HG03442 (cell line): ENCODE results near the gene FUT7.
"Not testable (repeated sequence)": the region's sequence is repeated elsewhere in the genome, so short reads cannot be mapped to it uniquely, and the experiment has no call there.

Source experiments
- ATAC-seq: cut with Tn5 transposase; IDR thresholded peaks from one replicate; pipeline ENCODE4 v1.9.1; 2021; ENCODE audit warnings: mild to moderate bottlenecking, moderate library complexity; ENCODE audit not compliant: unreplicated experiment

Gene FUT7

DNA sequence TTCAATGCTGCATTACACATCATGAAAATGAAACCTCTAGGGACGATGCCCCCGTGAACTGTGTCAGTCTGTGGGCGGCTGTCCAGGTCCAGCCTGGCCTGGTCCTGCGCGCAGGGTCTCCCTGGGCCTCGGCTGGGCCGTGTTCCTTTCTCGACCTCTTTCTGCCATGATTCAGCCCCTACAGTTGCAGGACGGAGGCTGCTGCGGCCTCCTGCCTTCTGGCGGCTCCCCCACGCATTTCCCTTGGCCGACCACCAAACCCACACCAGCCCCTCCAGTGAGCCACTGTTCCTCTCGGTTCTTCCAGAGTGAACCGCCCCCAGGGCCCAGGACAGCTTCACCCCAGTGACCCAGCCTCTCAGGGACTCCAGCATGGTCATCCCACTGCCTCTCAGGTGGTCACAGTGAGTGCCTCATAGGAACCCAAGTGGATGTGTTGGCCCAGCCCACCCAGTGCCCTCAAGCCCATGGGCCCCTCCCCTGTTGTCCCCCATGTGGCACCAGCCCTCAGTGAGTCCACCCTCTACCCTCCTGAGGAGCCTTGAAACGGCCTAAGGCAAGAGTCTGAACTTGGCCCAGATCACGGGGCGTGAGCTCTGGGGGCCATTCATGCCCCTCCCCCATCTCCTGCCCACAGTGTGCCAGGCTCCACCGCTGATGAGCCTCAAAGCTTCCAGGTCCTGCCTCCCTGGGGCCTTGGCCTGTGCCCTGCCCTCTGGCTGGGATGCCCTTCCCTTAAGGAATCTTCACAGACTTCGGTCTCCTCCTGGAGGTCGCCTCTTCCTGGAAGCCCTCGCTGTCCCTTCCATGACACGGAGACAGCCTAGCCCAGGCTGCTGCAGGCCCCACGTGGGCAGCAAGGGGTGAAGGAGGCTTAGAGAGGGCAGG lies 25.5 kb downstream of the FUT7 start:
- ATAC-seq, result no peak

DNA sequence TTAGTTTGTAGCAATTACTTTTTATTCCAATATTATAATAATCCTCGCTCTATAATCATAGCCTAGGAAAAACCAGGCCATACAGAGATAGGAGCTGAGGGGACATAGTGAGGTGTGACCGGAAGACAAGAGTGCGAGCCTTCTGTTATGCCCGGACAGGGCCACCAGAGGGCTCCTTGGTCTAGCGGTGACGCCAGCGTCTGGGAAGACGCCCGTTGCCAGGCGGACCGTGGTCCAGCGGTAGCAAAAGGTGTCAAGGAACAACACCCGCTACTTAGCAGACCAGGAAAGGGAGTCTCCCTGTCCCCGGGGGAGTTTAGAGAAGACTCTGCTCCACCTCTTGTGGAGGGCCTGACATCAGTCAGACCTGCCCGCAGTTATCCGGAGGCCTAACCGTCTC lies 27.6 kb downstream of the FUT7 start:
- not testable (repeated sequence) for ATAC-seq

DNA sequence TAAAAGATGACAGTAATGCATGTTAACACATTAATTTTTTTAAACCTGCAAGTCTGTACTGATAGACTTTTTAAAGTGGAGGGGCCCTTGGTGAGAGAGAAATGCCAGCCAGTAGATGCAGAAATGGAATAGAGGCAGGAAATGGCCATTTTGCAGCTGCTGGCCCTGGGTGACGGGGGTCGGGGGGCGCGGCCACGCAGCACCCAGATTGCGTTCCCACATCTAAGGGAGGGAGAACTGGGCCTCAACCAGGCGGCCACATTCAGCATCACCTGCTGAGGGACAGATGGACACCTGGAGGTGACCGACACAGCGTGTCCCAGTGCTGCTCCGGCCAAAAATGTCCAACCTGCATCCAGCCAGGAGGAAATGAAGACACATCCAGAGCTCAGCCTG lies 29.2 kb downstream of the FUT7 start:
- no peak for ATAC-seq

DNA sequence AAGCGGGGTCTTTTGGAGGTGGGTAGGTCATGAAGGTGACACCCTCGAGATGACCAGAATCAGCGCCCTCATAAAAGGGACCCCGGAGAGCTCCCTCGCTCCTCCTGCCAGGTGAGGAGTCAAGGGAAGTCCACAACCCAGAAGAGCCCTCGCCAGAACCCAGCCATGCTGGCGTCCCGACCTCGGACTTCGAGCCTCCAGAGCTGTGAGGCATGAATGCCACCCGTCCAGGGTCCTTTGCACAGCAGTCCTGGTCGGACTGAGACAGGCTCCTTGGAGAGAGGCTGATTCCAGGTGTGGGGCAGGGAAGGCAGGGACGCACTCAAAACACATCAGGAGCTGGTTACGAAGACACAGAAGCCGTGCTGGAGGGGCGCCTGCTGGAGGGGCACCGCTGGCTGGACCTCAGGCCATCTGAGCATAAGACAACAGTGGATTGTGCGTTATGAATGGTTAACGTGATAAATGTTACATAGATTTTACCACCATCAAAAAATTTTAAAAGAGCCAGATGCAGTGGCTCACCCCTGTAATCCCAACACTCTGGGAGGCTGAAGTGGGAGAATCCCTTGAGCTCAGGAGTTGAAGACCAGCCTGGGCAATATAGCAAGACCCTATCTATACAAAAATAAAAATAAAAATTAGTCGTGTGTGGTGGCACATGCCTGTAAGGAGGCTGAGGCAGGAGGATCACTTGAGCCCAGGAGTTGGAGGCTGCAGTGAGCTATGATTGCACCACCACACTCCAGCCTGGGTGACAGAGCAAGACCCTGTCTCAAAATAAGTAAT lies 29.8 kb downstream of the FUT7 start:
- no peak for ATAC-seq

DNA sequence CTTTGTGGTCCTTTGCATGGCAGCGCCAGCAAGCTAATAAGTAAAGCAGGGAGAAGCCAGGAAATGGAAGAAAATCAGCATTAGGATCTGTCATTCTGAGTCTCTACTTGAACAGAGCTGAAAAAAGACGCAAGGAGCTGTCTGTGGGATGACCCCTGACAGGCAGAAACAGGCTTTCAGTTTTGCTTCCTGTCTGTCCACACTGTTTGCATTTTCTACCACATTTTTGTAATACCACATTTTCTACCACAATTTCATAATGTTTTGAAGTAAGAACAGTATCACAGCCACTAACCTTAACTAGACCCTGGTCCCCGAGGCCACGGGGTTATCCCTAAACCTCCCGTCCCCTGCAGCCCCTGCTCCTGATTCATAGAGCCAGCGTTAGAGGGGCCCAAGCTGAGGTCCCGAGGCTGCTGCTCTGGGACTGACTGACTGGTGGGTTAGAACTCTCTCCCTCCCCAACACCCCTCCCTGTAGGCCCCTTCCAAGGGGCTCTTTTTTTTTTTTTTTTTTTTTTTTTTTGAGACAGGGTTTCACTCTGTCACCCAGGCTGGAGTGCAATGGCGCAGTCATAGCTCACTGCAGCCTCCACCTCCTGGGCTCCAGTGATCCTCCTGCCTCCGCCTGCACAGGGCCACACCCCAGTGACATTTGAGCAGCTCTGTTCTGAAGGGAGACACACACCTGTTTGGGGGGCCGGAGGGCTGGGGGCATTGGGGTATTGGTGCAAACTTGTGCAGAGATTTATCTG lies 31.5 kb downstream of the FUT7 start:
- ATAC-seq, result no peak

DNA sequence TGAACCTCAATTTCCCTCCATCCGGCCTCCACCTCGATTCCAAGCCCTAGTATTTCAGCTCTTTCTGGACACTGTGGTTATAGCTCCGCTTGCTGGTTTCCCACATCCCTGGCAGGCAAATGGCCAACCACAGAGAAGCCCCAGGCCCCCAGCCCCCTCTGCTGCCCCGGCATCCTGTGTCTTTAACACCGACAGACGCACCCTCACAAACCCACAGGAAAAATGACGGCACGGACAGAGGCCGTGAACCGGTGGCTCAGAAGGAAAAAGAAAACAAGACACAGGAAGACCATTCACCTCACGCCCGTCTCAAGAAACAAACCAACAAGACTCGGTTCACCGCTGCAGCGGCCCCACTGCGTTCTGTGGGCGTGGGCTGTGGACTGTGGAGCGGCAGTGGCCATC lies 34.1 kb downstream of the FUT7 start:
- no peak for ATAC-seq

DNA sequence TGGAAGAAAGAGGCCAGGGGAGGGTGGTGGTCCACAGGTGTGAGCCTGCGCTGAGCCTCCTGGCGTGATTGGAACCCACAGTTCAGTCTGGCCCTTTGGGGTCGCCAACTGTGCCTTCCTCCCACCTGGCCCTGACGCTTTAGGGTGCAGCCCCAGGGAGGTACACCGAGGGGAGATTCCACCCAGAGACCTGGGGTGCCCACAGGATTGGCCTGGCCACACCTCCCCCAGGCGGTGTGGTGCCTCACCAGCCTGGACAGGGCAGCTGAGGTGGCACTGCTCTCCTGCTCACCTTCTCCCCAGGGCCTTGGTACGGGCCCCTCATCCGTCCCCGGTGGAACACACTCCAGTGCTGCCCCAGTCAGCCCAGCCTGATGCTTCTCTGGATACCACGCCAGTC lies 34.5 kb downstream of the FUT7 start:
- ATAC-seq, result no peak

DNA sequence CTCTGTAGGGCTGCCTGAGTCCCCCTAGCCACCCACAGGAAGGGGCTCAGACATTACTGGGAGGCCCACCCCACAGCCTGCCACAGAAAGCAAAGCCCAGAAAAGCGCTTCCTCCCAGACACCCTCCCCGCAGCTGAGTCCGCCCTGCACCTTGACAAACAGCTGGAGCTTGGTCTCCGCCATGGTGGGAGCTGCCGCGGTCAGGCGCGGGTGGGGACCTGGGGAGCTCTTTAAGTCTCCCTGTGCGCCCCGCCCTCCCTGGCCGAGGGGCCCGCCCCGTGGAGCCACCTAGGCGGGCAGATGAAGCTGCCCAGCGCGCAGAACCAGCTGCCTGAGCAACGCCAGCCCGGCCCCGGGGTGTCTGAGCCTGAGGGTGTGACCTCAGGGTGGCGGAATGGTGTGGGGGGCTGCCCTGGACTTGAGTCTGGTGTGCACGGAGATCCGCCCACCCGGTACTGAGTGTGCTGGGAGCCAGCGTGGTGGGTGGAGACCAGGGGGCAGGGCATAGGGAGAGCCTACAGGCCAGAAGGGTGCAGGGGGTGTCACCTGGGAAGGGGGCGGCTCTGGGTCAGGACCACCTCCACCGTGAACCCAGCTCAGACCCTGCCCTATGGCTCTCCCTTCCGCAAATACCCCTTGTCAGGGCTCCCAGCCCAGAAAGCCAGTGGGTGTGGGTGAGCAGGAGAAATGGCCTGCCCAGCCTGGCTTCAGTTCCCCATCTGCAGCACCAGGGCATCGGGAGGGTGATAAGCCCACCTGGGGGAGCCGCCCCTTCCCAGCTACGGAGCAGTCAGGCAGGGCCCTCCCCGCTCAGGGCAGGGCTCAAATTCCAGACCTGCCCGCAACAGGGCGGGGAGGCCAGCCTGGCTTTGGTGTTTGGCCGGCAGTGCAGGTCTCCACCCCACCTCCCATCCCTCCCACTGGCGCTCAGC lies 35.3 kb downstream of the FUT7 start, which contains the start of gene CLIC3:
CLIC3 (minus strand) TSS at position 208 of the 932 bp plus-strand sequence; CDS start at position 183, 25 bp downstream.
- ATAC-seq, result no peak

DNA sequence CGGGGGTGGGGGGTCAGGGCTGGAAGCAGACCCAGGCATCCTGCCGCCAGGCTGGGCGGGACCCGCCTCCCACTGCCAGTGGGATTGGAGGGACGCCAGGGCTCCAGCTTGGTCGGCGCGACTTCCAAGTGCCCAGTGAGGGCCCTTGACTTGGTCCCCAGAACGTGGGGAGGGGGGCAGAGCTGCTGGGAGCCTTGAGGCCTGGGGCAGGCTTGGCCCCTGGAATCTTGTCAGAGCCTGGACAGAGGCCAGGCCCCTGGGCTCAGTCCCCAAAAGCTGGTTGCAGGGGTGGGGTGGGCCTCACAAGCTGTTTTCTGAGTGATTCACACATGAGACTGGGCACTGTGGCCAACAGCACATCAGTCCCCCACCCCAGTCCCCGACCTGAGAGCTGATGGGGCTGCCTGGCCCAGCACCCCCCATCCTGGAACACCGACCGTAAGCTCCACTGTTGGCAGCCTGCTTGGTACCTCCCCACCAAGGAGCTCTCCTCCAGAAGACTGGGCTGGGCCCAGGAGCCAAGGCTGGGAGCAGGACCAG lies 36.0 kb downstream of the FUT7 start:
- no peak for ATAC-seq

DNA sequence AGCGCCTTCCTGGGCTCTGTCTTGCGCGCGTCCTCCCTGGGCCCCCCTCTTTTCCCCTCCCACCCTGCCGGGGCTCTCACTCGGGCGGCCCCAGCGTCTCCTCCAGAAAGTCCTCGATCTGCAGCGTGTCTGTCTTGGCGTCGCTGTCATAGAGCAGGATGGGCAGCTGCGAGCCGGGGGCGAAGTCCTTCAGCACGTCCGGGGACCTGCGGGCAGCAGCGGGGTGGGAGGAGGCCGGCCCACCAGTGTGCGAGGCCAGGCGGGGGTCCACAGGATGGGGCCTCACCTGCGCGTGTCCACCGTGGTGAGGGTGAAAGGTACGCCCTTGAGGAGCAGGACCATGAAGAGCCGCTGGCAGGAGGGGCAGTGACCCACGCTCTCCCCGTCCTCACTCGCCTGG lies 36.5 kb downstream of the FUT7 start:
- no peak for ATAC-seq

DNA sequence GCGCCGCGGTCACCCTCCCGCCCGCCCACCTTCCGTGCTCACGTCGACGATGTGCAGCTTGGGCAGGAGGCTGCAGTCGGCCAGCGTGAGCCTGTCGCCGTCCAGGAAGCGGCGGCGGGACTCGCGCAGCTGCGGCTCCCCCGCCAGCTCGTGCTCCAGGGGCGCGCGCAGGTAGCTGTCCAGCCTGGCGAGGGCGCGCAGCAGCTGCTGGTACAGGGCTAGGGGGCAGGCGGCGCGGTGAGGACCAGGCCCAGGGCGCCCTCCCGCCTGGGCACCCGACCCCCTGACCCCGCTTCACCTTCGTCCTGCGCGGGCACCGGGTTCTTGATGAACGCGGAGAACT lies 37.0 kb downstream of the FUT7 start:
- ATAC-seq, result no peak

DNA sequence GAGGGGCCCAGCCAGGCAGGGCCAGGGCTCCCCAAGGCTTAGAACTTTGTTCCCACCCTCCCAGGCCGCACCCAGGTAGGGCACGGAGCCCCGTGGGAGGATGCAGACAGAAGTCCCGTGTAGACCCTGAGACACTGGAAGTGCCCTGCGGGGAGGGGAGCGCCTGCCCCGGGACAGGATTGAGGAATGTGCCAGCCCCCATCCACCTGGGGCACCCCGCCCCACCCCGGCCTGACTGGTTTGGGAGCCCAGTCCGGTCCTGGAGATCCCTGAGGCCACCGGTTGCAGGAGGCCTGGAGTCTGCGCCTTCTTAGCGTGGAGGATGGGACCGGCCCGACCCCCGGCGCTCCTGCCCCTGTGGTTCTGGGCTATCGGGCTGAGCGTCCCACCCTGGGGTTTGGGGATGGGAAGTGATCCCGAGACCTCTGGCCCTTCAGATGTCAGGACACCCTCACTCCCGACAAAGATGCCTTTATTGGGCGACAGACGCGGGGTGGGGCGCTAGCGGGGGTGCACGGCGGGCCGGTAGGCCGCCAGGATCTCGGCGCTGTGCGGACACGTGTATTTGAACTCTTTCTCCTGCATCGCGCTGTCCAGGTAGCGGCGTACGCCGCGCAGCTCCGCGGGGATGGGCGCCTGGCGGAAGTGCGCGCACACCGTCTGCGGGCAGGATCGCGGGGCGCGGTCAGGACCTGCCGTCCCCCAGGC lies 37.6 kb downstream of the FUT7 start:
- no peak for ATAC-seq

DNA sequence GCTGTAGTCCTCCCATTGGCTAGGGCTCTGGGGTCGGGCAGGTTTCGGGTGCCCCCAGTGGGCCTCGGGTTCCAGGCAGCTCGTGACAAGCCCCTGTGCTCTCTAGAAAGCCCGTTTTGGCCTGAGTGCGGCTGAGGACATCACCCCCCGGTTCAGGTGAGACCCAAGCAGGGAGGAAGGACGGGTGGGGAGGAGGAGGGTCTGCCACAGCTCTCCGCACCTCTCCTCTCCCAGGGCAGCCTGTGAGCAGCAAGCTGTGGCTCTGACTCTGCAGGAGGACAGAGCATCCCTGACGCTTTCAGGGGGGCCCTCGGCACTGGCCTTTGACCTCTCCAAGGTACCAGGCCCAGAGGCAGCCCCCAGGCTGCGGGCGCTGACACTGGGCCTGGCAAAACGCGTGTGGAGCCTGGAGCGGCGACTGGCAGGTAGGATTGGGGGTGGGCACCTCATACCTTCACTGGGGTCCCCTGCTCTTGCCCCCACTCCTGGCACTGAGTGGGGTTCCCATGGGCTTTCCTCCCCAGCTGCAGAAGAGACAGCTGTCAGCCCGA lies 39.0 kb downstream of the FUT7 start:
- ATAC-seq, result no peak

DNA sequence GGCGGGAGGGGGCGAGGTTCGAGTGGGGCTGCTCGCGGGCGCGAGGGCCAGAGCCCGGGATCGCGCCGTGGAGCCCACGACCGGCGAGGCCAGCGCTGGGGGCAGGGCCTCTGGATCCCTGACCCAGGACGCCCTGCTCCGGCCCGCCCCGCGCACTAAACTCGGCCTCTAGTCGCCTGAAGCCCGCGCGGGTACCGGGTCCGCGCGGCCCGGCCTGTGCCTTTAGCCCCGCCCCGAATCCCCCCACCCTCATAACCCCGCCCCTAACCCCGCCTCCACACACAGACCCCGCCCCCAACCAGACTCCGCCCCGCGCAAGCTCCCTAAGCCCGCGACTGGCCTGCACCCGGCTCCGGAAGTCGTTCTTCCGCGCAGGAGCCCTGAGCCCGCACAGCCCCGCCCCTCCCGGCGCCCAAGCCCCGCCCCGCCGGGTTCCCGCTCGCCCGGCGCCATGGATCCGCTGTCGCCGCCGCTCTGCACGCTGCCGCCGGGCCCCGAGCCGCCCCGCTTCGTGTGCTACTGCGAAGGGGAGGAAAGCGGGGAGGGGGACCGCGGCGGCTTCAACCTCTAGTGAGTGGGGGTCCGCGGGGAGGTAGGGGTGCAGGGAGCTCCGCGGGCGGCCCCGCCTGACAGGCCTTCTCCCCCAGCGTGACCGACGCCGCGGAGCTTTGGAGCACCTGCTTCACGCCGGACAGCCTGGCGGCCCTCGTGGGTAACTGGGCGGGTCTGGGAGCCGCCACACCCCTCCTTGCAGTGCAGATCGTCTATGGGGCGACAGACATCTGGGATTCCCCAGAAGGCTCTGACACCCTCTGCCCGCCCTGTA lies 39.7 kb downstream of the FUT7 start, which contains the start of gene PAXX:
PAXX (plus strand) TSS at position 430 of the 826 bp plus-strand sequence; CDS start at position 452, 22 bp downstream.
- peak; percentile 79 for ATAC-seq

DNA sequence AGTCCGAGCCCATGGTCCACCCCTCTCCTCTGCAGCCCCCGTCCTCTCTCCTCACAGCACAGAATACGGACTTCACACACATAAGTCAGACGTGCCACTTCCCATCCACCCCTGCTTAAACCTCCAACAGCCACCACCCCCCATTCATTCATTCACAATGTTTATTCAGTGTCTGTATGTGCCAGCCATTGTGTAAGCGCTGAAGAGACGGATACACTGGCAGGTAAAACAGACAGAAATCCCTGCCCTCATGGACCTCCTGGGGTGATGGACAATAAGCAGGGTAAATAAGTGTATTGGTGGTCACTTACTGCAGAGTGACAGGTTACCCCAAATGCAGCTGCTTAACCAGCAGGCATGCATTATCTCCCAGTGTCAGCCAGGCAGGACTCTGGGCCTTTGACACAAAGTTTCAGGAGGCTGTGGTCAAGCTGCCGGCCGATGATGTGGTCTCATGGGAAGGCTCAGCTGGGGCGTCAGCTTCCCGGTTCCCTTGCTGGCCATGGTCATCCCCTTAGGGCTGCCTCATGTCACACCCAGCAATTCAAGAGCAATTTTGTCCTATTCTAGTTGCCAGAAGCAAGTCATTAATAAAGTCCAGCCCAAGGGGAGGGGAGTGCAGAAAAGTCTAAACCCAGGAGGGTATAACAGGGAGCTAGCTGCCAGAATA lies 41.5 kb downstream of the FUT7 start:
- no peak for ATAC-seq

DNA sequence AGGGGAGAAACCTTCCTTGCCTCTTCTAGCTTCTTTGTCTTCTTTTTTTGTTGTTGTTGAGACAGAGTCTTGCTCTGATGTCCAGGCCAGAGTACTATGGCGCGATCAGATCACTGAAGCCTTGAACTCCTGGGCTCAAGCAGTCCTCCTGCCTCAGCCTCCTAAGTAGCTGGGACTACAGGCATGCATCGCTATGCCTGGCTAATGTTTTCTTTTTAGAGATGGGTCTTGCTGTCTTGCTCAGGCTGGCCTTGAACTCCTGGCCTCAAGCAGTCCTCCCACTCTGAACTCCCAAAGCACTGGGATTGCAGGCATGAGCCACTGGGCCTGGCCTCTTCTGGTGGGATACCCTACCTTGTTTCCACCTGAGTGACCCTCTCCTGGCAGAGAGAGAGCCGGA lies 43.0 kb downstream of the FUT7 start:
- no peak for ATAC-seq

DNA sequence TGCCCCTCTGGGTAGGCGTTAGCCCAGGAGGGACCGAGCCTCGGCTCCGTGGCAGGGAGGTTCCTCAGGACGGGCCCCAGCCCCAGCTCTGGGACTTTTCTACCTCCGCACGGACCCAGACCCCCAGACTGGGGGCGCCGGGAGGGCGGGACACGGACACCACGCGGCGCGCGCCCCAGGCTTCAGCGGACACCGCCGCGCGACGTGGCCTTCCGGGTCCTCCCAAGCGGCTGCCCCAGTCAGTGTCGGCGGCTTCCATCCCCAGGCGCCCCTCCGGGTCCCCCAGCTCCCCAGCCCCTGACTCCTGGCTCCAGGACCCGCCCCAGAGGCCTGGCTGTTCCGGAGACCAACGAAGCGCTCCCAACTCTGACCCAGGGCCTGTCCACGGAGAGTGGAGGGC lies 46.0 kb downstream of the FUT7 start:
- ATAC-seq, result no peak
